ENCODE results near the gene RANBP1.

RANBP1 gene

GRCh38 chr22:20165913-20166312 lies 50.0 kb downstream of the RANBP1 start:
- H3K4me3 ChIP-seq, result no peak overlapping the region
- TF ChIP-seq, protein P1, sequence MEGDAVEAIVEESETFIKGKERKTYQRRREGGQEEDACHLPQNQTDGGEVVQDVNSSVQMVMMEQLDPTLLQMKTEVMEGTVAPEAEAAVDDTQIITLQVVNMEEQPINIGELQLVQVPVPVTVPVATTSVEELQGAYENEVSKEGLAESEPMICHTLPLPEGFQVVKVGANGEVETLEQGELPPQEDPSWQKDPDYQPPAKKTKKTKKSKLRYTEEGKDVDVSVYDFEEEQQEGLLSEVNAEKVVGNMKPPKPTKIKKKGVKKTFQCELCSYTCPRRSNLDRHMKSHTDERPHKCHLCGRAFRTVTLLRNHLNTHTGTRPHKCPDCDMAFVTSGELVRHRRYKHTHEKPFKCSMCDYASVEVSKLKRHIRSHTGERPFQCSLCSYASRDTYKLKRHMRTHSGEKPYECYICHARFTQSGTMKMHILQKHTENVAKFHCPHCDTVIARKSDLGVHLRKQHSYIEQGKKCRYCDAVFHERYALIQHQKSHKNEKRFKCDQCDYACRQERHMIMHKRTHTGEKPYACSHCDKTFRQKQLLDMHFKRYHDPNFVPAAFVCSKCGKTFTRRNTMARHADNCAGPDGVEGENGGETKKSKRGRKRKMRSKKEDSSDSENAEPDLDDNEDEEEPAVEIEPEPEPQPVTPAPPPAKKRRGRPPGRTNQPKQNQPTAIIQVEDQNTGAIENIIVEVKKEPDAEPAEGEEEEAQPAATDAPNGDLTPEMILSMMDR (IDR thresholded peaks at IDR 0.05), result no peak
- H3K27me3 ChIP-seq, result peaks cover 0 to 18% of the 10 kb centered on the region in 2 donors
- H3K4me1 ChIP-seq, result no peaks in the 10 kb centered on the region
- no peaks in the 10 kb centered on the region for H3K36me3 ChIP-seq
- no peaks in the 10 kb centered on the region for H3K9me3 ChIP-seq
- intact Hi-C loops (cut with DNase I; ENCODE audit: low total_unique reads), result loop anchor here (5.0 kb wide), 1 partner anchor 91 kb away; no protein-coding TSS in a partner anchor
- no peak for DNase-seq
- no peak overlapping the region for H3K27ac ChIP-seq

- Histone ChIP-seq H3K4me3 (no peak overlapping the region), H3K4me1 (no peaks in the 10 kb centered on the region), H3K27ac (no peak overlapping the region), H3K27me3 (peaks cover 0 to 18% of the 10 kb centered on the region in 2 donors), H3K9me3 (no peaks in the 10 kb centered on the region), H3K36me3 (no peaks in the 10 kb centered on the region)
- TF ChIP-seq, protein P1 (IDR thresholded peaks at IDR 0.05), result no peak
- DNase-seq, result no peak
- intact Hi-C loops (cut with DNase I; ENCODE audit: low total_unique reads), result loop anchor here (5.0 kb wide), 1 partner anchor 91 kb away; no protein-coding TSS in a partner anchor
Observed at GRCh38 chr22:20166703-20167102, 50.8 kb downstream of the RANBP1 start.

- H3K4me3 ChIP-seq, result no peak overlapping the region
- TF ChIP-seq, protein P1 (IDR thresholded peaks at IDR 0.05), result no peak
- H3K36me3 ChIP-seq, result no peaks in the 10 kb centered on the region
- intact Hi-C loops (cut with DNase I; ENCODE audit: low total_unique reads), result loop anchor here (5.0 kb wide), 1 partner anchor 90 kb away; no protein-coding TSS in a partner anchor
- no peak for DNase-seq
- no peaks in the 10 kb centered on the region for H3K4me1 ChIP-seq
- no peak overlapping the region for H3K27ac ChIP-seq
- peaks cover 0 to 18% of the 10 kb centered on the region in 2 donors for H3K27me3 ChIP-seq
- no peaks in the 10 kb centered on the region for H3K9me3 ChIP-seq
Observed at GRCh38 chr22:20167643-20168322, 51.9 kb downstream of the RANBP1 start.

DNA sequence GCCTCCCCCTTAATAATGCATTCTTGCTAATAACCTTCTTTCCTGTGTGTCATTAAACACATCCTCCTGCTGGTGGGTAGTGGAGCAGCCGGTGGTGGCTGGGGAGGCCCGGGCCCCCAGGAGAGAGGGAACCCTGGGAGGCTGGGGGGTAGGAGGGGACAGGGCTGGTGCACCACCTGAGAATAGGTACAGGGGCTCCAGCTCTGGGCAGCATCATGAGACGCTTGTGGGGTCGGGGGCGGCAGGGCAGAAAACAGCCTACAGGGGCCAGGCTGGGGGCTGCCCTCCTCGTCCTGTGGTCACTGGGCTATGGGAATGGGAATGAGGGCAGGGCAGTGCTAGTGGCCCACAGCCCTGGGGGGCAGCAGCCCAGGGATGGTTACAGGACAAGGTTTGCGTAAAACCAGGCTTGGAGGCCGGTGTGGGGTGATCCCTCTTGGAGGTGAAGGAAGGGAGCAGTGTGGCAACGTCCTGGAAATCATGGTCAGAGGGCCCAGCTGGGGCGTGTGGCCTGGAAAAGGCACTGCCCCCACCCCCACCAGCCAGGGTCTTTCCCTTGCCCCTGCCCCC lies 53.4 kb downstream of the RANBP1 start:
- Histone ChIP-seq H3K9me3 (no peaks in the 10 kb centered on the region), H3K27ac (no peak overlapping the region), H3K27me3 (peaks cover 0 to 18% of the 10 kb centered on the region in 2 donors), H3K4me1 (no peaks in the 10 kb centered on the region), H3K36me3 (no peaks in the 10 kb centered on the region), H3K4me3 (no peak overlapping the region)
- TF ChIP-seq, protein P1 (IDR thresholded peaks at IDR 0.05), result no peak
- DNase-seq, result no peak
- intact Hi-C loops (cut with DNase I; ENCODE audit: low total_unique reads), result loop anchor here (5.0 kb wide), 1 partner anchor 88 kb away; no protein-coding TSS in a partner anchor

- no peak overlapping the region for H3K27ac ChIP-seq
- H3K36me3 ChIP-seq, result no peaks in the 10 kb centered on the region
- intact Hi-C loops (cut with DNase I; ENCODE audit: low total_unique reads), result no loop called here
- TF ChIP-seq, protein P1 (IDR thresholded peaks at IDR 0.05), result no peak
- peaks cover 0 to 18% of the 10 kb centered on the region in 2 donors for H3K27me3 ChIP-seq
- no peaks in the 10 kb centered on the region for H3K4me1 ChIP-seq
- no peaks in the 10 kb centered on the region for H3K9me3 ChIP-seq
- no peak overlapping the region for H3K4me3 ChIP-seq
- DNase-seq, result no peak
Observed at GRCh38 chr22:20170170-20170569, 54.3 kb downstream of the RANBP1 start.
